Fibroblast of villous mesenchyme (primary cell): ENCODE results near the gene GLIS1. TPM values are rescaled to one million over a fixed set of nuclear protein-coding genes. Genes with fewer than 3 reads are reported as not detected.

Source experiments
- DNase-seq: peaks from one replicate; pipeline ENCODE4 v3.0.0-alpha.2; 2010; ENCODE audit warnings: low read depth
- H3K4me3 ChIP-seq: 2 replicates; pipeline ENCODE4 v1.5.1; 2011; ENCODE audit warnings: low read depth, mild to moderate bottlenecking, low read length
- small RNA-seq: library from RNA; depleted of rRNA; stranded (forward); fragments of <200 nt; gene quantifications from one replicate; pipeline ENCODE3, GENCODE V24; 2012
- total RNA-seq: library from RNA; depleted of rRNA; stranded (reverse); fragments of >200 nt; gene quantifications from 2 replicates; pipeline ENCODE4 v1.2.3, GENCODE V29; 2012
- TF ChIP-seq, protein P1 (sequence below): IDR thresholded peaks from 2 replicates; pipeline ENCODE4 v1.5.1; 2012; ENCODE audit warnings: low read depth, mild to moderate bottlenecking, low read length; ENCODE audit not compliant: insufficient read depth

GLIS1 gene
- total RNA-seq, 1 donor = 0.43 TPM

DNA sequence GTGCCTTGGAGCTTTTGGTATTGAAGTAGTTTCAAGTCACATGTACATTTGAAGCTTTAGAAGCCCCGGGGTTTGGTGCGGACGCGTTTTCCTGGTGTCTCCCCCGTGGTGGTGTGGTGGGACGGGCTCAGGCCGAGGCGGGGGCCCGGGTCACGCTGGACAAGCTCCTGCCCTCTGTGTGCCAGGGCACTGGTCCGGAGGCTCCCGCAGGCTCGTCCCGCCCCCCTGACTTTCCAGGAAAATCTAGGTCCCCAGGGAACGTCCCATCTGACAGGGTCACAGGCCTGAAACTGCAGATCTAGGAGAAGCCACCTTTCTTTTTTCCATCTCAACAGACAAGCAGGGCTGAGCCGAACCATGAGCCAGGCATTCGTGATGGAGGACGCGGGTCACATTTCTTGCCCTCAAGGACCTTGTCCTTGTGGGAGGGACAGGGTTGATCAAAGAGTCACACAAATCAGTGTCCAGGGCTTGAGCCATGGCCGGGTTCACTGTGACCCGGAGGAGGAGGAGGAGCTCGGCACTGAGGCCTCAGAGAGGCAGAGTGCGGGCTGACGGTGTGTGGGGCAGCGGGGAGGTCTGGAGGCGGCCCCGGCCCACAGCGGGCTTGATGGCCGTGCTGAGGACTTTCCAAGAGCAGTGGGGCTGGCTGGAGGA lies 278.2 kb downstream of the GLIS1 start:
- H3K4me3 ChIP-seq = no peak overlapping the region
- TF ChIP-seq, protein P1, sequence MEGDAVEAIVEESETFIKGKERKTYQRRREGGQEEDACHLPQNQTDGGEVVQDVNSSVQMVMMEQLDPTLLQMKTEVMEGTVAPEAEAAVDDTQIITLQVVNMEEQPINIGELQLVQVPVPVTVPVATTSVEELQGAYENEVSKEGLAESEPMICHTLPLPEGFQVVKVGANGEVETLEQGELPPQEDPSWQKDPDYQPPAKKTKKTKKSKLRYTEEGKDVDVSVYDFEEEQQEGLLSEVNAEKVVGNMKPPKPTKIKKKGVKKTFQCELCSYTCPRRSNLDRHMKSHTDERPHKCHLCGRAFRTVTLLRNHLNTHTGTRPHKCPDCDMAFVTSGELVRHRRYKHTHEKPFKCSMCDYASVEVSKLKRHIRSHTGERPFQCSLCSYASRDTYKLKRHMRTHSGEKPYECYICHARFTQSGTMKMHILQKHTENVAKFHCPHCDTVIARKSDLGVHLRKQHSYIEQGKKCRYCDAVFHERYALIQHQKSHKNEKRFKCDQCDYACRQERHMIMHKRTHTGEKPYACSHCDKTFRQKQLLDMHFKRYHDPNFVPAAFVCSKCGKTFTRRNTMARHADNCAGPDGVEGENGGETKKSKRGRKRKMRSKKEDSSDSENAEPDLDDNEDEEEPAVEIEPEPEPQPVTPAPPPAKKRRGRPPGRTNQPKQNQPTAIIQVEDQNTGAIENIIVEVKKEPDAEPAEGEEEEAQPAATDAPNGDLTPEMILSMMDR = no peak
- DNase-seq = no peak

DNA sequence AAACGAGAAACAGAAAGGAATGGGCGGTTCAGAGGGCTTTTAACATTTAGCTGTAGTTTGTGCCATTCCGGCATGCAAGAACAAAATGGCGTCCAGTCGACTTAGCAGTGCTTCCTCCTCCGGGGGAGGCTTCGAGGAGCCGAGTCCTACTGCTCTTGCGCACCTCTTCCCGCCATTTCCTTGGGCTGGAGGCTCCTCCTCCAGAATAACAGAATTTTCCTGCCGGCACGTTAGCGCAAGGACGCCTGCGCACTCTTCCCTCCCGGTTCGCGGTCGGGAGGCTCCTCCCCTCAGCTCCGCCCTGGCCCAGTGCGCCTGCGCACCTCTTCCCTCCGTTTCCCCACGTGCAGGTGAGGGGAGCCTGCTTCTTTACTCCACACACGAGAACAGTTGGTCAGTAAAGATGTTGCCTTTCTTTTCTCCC lies 278.7 kb downstream of the GLIS1 start:
- TF ChIP-seq, protein P1 = no peak
- no peak for DNase-seq
- H3K4me3 ChIP-seq = no peak overlapping the region

DNA sequence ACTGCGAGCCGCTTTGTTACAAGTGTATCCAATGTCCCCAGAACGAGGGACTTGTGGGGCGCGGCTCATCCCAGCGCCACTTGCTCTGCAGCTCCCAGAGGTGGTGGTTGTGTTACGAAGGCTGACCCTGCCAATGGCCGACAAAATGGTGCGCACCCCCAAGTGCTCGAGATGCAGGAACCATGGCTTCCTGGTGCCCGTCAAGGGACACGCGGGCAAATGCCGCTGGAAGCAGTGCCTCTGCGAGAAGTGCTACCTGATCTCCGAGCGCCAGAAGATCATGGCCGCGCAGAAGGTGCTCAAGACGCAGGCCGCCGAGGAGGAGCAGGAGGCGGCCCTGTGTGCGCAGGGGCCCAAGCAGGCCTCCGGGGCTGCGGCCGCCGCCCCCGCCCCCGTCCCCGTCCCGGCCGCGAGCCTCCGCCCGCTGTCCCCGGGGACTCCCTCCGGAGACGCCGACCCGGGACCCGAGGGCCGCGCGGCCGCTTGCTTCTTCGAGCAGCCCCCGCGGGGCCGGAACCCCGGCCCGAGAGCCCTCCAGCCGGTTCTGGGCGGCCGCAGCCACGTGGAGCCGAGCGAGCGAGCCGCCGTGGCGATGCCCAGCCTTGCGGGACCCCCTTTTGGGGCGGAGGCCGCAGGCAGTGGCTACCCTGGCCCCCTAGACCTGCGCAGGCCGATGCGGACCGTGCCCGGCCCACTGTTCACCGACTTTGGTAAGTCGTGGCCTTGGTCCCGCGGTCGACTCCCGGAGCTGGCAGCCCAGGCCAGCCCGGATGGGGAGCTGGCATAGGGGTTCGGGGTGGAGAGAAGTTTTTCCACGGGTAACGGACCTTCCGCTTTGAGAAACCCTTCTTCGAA lies 279.4 kb downstream of the GLIS1 start, which contains the start of gene DMRTB1:
Gene DMRTB1 (plus strand): TSS at position 79 of the 855 bp plus-strand sequence. CDS start 55 bp downstream, at position 134.
- DNase-seq = no peak
- no peak within 1 kb of the TSS for H3K4me3 ChIP-seq
- TF ChIP-seq, protein P1 = no peak

DNA sequence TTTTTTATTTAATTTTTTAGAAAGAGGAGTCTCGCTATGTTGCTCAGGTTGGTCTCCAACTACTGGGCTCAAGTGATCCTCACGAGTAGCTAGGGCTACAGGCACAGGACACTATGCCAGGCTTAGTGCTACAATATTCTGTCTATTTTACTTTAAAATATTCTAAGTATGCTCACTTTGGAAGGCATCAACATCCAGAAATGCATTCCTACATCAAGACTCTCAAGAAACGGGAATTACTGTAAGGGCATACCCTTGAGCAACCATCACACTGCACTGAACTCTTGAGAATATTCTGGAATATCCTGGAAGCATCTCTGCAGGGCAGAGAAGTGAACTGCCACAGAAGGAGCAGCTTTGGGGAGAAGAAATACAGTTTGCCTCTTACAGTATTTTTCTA lies 280.3 kb downstream of the GLIS1 start:
- H3K4me3 ChIP-seq = no peak overlapping the region
- no peak for DNase-seq
- TF ChIP-seq, protein P1 = no peak

Small RNA genes within 50 kb of the gene (small RNA-seq; reads per million reads assigned to genes)
- gene RF00418 = 0.56 reads per million
- gene RNU7-95P = not detected

Other genes with a start within 250 kb of the GLIS1 start
- 13.9 and 28.9 TPM in 2 replicates for gene NDC1, start 99.1 kb upstream of the GLIS1 start, total RNA-seq
- gene YIPF1, start 150.6 kb upstream of the GLIS1 start, total RNA-seq = 27.4 and 31.1 TPM in 2 replicates
- not detected in 2 replicates for gene DIO1, start 155.0 kb upstream of the GLIS1 start, total RNA-seq
- gene IFT25, start 206.5 kb upstream of the GLIS1 start, total RNA-seq = 23.5 and 30.2 TPM in 2 replicates
- gene LRRC42, start 207.2 kb upstream of the GLIS1 start, total RNA-seq = 39.0 and 47.1 TPM in 2 replicates